NCI-H510A treated with DMSO at 0.1 percent for 48 hours (cell line): Measurements from ENCODE around the gene CCDC9B.

Source experiments
- DNase-seq: peaks from one replicate; lab custom pipeline; 2025; lab: John Stamatoyannopoulos, UW

Gene CCDC9B

DNA sequence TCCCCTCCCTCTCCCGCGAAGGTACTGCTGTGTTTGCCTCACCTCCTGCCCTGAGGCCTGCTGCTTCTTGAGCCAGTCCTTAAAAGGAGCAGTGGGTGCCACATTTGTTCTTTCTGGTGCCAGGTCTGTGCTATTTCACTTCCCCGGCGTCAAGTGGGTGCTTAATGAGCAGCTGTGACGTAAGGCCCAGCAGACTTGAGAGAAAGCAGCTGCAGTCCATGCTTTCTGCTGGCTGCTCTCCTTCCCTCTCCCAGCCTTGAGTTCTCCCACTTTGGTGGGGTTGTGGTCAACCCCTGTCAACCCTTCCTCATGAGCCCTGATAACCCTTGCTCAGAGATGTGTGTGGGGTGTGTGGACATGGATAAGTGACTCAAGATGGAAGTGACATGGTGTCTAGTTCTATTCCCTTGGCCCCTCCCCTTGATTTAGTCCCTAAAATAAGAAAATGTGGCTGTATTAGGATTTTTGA is 10.3 kb downstream of the CCDC9B start:
- DNase-seq = peak; percentile 74

- no peak for DNase-seq
These were observed 10.9 kb downstream of the CCDC9B start for GRCh38 chr15:40329804-40330203.

DNA sequence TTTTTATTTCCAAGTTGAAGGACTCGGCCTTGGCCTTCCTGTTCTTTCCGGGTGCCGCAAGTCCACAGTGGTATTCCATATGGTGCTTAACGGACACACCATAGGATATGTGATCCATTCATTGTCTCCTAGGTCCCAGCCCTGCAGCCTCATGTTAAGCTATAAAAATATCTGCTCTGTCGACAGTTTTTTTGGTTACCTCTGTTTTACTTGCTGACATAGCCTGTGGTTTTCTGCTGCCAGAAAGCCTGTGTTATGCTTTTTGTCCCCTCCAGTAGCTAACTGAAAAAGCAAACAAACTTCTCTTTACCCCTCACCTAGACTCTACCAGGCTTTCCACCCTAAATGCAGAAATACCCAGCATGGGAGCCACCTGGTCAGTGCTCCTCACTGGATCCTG is 12.0 kb downstream of the CCDC9B start:
- DNase-seq = no peak

GRCh38 chr15:40328176-40328575 is 12.6 kb downstream of the CCDC9B start:
- DNase-seq = no peak

DNA sequence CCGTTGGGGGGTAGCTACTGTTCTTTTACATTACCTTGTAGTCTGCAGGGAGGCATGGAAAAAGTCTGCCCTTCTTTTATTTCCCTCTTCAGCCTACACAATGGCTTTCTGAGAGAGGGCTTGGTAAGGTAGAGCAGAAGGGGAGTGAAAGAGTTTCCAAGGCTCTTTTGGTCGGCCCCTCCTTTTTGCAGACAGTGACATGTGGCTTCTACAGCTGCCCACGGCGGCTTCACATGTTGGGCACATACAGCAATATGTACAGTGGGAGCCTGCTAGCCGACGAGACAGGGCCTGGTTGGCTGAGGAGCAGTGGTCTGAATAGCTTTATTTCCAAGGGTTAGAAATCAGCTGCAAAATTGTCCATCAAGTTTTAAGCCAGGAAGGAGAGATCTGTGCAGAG is 13.3 kb downstream of the CCDC9B start:
- DNase-seq = no peak

DNA sequence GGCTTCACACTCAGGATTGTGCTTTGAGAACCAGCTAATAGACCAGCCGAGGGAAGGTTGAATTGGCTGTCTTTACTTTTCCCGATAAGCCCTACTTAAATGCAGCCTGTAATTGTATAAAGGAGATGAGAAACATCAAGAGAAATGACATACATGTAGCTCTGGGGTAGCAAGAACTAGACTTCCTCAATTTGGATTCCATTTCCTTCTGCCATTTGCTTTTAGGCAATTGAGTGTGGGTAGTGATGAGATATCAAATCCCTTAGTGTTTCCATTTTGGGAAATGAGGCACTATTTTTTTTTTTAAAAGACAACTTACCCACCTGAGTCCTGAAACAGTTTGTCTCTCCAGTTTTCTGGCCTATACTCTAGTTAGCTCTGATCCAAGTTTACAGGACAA is 15.0 kb downstream of the CCDC9B start:
- no peak for DNase-seq

DNA sequence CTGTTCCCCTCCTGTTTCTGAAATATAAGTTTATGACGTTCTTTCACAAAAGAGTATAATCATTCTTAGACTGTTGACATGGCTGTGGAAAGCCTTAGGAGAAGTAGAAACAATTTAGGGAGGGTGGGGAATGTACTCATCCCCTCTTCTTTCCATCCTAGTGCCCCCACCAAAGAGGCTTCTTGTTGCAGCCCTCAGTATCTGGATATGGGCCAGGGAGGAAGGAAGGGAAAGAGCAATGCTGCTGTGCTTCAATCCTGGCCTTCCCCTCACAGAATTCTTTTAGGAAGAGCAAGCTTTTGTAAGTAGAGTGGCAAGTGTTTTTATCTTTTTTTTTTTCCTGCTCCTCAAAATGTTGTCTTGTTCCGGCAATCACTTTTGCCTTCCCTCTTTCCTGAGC is 15.6 kb downstream of the CCDC9B start:
- no peak for DNase-seq

DNA sequence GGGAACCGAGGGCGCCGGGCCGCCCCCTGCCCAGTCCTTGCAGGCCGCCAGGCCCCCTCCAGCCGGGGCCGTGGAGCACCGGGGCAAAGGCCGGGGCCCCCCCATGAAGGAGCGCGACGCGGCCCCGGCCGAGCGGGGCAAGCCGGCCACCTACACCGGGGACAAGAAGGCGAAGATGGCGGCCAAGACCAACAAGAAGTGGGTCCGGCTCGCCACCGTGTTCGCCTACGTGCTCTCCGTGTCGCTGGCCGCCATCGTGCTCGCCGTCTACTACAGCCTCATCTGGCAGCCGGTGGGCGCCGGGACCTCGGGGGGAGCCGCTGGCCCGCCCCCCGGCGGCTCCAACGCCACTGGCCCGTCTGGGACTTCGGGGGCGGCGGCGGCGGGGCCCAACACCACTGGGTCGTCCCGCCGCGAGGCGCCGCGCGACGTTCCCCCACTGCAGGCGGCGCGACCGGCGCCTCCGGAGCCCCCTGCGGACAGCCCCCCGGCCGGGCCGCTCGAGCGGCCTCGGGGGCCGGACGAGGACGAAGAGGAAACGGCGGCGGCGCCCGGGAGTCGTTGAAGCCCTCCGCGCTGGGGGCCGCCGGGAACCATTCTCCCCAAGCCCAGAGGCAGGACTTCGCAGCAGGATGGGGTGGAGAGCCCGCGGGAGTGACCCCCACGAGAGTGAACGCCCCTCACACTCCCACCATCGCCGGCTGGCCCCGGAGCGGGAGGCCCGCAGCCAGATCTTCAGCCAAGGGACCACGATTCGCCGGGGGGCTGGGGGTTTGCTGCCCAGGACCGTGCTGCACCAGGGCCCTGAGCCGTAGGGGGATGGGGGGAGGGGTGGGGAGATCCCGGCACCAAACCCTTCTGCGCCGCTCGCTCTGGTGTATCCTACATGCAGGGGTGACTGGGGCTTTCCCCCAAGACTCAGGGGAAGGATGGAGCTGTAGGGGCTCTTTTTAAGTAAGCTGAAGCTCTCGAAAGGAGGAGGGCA is 16.5 kb downstream of the CCDC9B start:
- no peak for DNase-seq

- DNase-seq = peak; percentile 80
These were observed 17.3 kb downstream of the CCDC9B start, which contains the start of gene INAFM2 for GRCh38 chr15:40323239-40323952. Gene INAFM2, plus strand, starts transcription at chr15:40323692. Its CDS starts 364 bp downstream, at chr15:40324056.

DNA sequence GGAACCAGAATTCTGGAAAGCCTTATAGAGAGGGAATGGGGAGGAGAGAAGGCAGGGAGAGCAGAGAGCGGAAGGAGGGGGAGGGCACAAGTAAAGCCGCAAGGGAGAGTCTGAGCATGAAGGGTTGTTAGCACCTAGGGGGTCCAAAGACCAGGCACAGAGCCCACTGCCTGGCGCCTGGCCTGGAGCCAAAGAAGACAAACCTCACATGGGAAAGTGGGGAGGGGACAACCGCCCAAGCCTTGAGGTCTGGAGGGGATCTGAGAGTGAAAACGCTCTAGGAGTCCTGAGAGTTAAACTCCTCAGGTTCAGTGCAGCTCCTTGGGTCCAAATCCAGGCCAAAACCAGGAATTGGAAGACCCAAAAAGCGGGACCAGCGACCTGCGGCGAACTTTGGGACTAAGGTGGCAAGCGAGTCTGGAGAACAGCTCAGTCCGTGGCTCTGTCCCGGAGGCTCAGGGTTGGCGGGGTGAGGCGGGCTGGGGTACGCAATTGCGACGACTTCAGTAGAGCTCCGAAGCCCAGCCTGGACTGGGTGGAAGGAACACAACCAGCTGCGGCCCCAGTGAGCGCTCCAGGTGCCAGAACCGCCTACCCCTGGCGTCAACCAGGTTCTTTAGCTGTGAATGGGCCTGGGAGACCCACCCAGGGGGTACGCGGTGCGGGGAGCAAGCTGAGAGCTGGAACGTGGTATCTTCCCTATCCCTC is 18.1 kb downstream of the CCDC9B start:
- DNase-seq = no peak

GRCh38 chr15:40320931-40321371 is 19.8 kb downstream of the CCDC9B start:
- DNase-seq = peak; percentile 45

GRCh38 chr15:40320409-40320808 is 20.3 kb downstream of the CCDC9B start:
- DNase-seq = no peak

DNA sequence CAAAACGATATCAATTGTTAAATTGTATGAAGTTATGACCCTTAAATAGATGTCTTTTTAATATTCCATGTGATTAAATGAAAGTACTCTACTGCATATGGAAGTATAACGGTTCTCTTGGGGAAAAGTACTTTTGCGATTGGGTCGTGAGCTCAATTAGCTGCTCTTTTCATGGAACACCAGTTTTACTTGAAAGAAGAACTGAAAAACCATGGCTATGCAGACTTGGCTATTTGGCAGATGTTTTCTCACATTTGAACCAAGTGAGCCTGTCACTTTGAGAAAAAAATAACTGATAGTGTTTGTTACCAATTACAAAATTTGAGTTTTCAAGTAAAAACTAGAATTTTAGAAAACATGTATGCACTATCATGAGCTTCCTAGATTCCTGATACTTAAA is 23.2 kb downstream of the CCDC9B start:
- DNase-seq = no peak

DNA sequence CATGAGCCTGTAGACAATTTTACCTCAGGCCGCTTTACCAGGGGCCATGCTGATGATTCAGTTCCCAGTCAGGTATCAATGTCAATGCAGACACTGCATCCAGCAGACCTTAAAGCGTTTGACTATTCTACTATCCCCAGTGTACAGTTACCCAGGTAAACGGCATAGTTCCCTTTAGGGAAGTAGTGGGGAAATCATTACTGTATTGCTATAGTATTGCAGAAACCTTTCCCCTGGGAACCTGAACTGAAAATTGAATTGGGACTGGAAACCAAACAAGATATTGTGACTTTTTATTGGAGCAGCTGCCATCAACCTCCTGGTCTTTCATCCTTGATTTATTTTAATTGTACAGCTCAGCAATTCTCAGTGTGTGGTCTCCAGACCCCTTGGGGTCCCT is 23.8 kb downstream of the CCDC9B start:
- no peak for DNase-seq

- no peak for DNase-seq
These were observed 25.9 kb downstream of the CCDC9B start for GRCh38 chr15:40314723-40315276.

DNA sequence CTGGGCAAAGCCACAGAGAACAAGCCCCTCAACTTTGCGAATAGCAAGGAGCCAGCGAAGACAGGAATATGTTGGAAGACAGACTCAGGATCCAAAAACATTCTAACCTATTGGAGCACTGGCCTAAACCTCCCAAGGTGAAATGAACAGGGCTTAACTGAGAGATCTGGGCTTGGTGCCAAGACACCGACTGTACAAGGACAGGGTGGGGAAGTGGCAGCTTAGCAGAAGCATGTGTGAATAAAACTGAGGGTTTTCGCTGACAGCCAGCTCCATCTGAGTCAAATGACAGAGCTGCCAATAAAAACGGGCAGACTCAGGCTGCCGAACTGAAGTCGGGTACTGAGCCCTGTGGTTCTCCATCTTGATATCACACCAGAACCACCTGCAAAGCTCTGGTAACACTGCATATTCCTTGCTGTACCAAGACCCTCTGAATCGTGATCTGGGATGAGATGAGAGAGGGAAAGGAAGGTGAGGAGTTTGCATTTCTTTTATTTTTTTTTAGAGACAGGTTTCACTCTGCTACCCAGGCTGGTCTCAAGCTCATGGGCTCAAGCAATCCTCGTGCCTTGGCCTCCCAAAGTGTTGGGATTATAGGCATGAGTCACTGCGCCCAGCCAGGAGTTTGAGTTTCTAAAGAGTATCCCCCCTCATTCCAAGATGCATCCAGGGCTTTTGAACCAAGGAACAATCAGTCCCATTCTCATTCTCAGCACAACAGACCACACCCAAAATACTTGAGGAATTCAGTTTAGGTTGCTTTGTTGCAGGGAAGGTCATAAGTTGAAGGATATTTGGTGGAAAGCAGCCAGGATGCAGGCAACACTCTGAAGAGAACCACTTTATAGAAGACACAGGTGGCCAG is 27.0 kb downstream of the CCDC9B start:
- peak; percentile 48 for DNase-seq

DNA sequence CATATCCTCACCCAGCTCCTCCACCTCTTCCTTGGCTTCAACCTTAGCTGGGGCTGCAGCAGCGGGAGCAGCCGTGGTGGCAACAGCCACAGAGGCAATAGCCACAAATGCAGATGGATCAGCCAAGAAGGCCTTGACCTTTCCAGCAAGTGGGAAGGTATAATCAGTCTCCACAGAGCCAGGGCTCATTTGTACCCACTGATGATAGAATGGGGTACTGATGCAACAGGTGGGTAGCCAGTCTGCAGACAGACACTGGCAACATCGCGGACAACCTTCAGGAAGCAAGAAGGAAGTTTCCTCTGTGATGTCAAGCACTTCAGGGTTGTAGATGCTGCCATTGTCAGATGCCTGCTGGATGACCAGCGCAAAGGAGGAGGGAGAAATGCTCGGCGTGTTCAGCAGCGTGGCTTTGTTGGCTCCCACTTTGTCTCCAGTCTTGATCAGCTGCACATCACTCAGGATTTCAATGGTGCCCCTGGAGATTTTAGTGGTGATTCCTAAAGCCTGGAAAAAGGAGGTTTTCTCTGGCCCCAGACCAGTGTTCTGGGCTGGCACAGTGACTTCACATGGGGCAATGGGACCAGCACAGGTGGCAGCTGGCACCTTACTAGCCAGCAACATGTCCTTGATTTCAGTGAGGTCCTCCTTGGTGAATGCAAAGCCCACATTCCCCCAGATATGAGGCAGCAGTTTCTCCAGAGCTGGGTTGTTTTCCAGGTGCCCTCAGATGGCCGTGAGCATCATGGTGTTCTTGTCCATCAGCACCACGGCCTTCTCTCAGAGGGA is 28.2 kb downstream of the CCDC9B start:
- no peak for DNase-seq

DNA sequence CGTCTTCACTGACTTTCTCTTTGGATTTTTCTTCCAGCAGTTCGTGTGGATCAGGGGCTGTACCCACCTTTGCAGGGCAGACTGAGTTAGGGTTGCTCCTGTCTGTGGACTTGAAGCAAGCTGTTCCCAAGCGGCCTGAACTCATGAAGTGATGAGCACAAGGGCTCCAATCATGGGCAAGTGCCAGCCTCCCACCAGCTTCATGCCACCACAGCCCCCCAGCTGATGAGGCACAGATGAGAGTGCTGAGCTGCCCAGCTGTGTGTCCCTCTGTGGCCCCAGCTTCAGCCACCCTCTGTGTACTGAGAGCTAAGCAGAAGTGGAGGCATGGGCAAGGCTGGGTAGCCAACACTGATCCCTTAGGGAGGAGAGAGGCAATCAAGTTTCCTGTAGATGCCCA is 29.7 kb downstream of the CCDC9B start:
- no peak for DNase-seq

GRCh38 chr15:40310001-40310959 is 30.5 kb downstream of the CCDC9B start:
- DNase-seq = peak; percentile 9
